ENCODE results near the gene RAD51B. TPM values are rescaled to one million over a fixed set of nuclear protein-coding genes. Genes with fewer than 3 reads are reported as not detected.

RAD51B gene
- polyA plus RNA-seq, 1 donor (not counting 4 experiments of a cell fraction or from before 2014, with no cell fraction given), result 13.3 TPM

DNA sequence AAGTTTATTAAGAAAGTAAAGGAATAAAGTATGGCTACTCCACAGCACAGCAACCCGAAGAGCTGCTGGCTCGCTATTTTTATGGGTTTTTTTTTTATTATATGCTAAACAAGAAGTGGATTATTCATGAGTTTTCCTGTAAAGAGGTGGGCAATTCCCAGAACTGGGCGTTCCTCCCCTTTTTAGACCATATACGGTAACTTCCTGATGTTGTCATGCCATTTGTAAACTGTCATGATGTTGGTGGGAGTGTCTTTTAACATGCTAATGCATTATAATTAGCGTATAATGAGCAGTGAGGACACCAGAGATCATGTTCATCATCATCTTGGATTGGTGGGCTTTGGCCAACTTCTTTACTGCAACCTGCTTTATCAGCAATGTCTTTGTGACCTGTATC lies 600.8 kb downstream of the RAD51B start:
- dilution Hi-C loops (cut with MboI; ENCODE audit: extremely low pct_ligation_motif_present, low sequenced_read_pairs), result no loop called here
- Histone ChIP-seq H3K9me1 (ENCODE audit: control insufficient read depth, extremely low read depth, insufficient read depth, low read length) (no peaks in the 10 kb centered on the region), H3K27me3 (ENCODE audit: control insufficient read depth, extremely low read depth, insufficient read depth, low read length) (no peaks in the 10 kb centered on the region), H3K9me3 (ENCODE audit: control insufficient read depth, low read depth, low read length) (no peaks in the 10 kb centered on the region), H3K9ac (ENCODE audit: control insufficient read depth, extremely low read depth, insufficient read depth, low read length) (no peak overlapping the region), H3K36me3 (ENCODE audit: control insufficient read depth in 2 of 2, extremely low read depth in 1 of 2, insufficient read depth in 2 of 2, low read length in 2 of 2) (no peaks in the 10 kb centered on the region), H3K4me2 (ENCODE audit: control insufficient read depth, extremely low read depth, insufficient read depth, low read depth, low read length) (no peak overlapping the region), H2AFZ (ENCODE audit: control insufficient read depth, low read length) (no peak overlapping the region), H3K27ac (ENCODE audit: control insufficient read depth, insufficient read depth, low read length) (no peak overlapping the region), H3K4me1 (ENCODE audit: control insufficient read depth, extremely low read depth, insufficient read depth, low read length) (peaks cover 10% of the 10 kb centered on the region), H4K20me1 (ENCODE audit: control insufficient read depth, extremely low read depth, insufficient read depth, low read length) (no peaks in the 10 kb centered on the region), H3K79me2 (ENCODE audit: control insufficient read depth, insufficient read depth, low read length) (no peaks in the 10 kb centered on the region), H3K4me3 (ENCODE audit: control insufficient read depth in 2 of 3, extremely low read depth in 1 of 3, insufficient read depth in 2 of 3, low read depth in 1 of 3, low read length in 3 of 3) (no peak overlapping the region)
- DNase-seq (ENCODE audit: low read depth, low spot score), result no peak
- peak; percentile 13 for FAIRE-seq
- TF ChIP-seq, protein P1, sequence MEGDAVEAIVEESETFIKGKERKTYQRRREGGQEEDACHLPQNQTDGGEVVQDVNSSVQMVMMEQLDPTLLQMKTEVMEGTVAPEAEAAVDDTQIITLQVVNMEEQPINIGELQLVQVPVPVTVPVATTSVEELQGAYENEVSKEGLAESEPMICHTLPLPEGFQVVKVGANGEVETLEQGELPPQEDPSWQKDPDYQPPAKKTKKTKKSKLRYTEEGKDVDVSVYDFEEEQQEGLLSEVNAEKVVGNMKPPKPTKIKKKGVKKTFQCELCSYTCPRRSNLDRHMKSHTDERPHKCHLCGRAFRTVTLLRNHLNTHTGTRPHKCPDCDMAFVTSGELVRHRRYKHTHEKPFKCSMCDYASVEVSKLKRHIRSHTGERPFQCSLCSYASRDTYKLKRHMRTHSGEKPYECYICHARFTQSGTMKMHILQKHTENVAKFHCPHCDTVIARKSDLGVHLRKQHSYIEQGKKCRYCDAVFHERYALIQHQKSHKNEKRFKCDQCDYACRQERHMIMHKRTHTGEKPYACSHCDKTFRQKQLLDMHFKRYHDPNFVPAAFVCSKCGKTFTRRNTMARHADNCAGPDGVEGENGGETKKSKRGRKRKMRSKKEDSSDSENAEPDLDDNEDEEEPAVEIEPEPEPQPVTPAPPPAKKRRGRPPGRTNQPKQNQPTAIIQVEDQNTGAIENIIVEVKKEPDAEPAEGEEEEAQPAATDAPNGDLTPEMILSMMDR (optimal IDR thresholded peaks at IDR 0.05 in 1 of 3, IDR thresholded peaks at IDR 0.05 in 1 of 3, conservative IDR thresholded peaks at IDR 0.05 in 1 of 3; ENCODE audit: extremely low read depth in 1 of 3, insufficient read depth in 2 of 3, low read length in 3 of 3), result no peak
- TF ChIP-seq EZH2 (IDR thresholded peaks at IDR 0.05; ENCODE audit: low read length), result no peak

DNA sequence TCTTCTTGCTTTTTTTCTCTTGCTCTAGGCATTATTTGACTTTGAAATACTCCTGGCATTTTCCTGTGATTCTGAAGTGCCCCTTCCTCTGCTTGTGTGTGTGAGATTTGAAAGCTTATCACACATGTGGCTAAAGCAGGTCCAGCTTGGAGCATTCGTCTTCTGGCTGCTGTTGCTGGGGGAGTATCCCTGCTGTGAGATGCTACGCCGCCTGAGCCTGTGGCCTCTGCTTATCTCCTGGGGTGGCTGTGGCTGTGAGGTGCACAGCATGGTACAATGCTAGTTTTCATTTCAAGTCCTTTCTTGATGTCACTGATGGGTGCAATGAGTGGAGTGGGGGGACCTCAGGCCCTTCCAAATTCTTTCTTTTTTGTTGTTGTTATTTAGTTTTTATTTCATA lies 601.5 kb downstream of the RAD51B start:
- DNase-seq (ENCODE audit: low read depth, low spot score), result no peak
- Histone ChIP-seq H3K4me3 (ENCODE audit: control insufficient read depth in 2 of 3, extremely low read depth in 1 of 3, insufficient read depth in 2 of 3, low read depth in 1 of 3, low read length in 3 of 3) (no peak overlapping the region), H4K20me1 (ENCODE audit: control insufficient read depth, extremely low read depth, insufficient read depth, low read length) (no peaks in the 10 kb centered on the region), H3K4me1 (ENCODE audit: control insufficient read depth, extremely low read depth, insufficient read depth, low read length) (peaks cover 10% of the 10 kb centered on the region), H3K36me3 (ENCODE audit: control insufficient read depth in 2 of 2, extremely low read depth in 1 of 2, insufficient read depth in 2 of 2, low read length in 2 of 2) (no peaks in the 10 kb centered on the region), H3K9ac (ENCODE audit: control insufficient read depth, extremely low read depth, insufficient read depth, low read length) (no peak overlapping the region), H3K79me2 (ENCODE audit: control insufficient read depth, insufficient read depth, low read length) (no peaks in the 10 kb centered on the region), H3K9me1 (ENCODE audit: control insufficient read depth, extremely low read depth, insufficient read depth, low read length) (no peaks in the 10 kb centered on the region), H3K27me3 (ENCODE audit: control insufficient read depth, extremely low read depth, insufficient read depth, low read length) (no peaks in the 10 kb centered on the region), H2AFZ (ENCODE audit: control insufficient read depth, low read length) (no peak overlapping the region), H3K9me3 (ENCODE audit: control insufficient read depth, low read depth, low read length) (no peaks in the 10 kb centered on the region), H3K4me2 (ENCODE audit: control insufficient read depth, extremely low read depth, insufficient read depth, low read depth, low read length) (no peak overlapping the region), H3K27ac (ENCODE audit: control insufficient read depth, insufficient read depth, low read length) (no peak overlapping the region)
- TF ChIP-seq EZH2 (IDR thresholded peaks at IDR 0.05; ENCODE audit: low read length), result no peak
- TF ChIP-seq, protein P1 (optimal IDR thresholded peaks at IDR 0.05 in 1 of 3, IDR thresholded peaks at IDR 0.05 in 1 of 3, conservative IDR thresholded peaks at IDR 0.05 in 1 of 3; ENCODE audit: extremely low read depth in 1 of 3, insufficient read depth in 2 of 3, low read length in 3 of 3), result no peak
- dilution Hi-C loops (cut with MboI; ENCODE audit: extremely low pct_ligation_motif_present, low sequenced_read_pairs), result no loop called here
- FAIRE-seq, result no peak

Measured in keratinocyte (primary cell).